ENCODE measurements around the gene TRMT2B.
"Not testable (repeated sequence)": the region's sequence is repeated elsewhere in the genome, so short reads cannot be mapped to it uniquely, and the experiment has no call there.

Gene TRMT2B

DNA sequence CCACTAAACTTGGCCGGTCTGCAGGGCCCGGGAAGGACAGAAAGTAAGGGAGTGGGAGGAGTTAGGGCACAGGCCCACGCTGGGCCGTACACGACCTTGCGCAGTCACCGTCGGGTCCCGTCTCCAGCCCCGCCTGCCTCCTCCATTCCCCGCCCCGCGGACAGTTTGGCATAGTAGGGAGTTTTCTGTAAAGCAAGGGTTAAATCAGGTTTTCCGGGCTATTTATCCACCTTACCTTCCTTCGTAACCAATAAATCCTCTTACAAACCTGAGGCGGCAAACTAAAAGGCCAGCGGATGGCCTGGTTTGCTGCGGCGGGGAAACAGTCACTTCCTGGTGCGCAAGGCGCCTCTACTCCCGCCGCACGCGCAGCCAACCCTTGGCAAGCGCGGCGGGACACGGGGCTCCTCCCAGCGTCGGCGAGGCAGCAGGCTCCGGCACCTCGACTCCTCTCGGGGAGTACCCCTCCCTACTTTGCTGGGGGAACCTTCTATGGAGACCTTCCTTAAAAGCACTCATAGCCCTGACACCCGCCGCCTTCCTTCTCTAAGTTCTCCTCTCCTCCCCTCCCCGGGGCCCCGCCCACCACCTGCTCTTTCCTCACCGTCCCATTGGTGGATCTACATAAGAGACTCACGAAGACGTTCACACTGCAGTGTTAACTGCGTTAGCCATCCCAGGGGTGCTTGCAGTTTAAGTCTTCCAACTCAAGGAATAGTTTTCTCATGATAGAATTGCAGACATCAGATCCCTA, at the start of gene TRMT2B:
Gene TRMT2B, minus strand, starts transcription at position 563 of the 754 bp plus-strand sequence. CDS start 9,822 bp downstream, outside the sequence.
- DNase-seq = peak; percentile 62

DNA sequence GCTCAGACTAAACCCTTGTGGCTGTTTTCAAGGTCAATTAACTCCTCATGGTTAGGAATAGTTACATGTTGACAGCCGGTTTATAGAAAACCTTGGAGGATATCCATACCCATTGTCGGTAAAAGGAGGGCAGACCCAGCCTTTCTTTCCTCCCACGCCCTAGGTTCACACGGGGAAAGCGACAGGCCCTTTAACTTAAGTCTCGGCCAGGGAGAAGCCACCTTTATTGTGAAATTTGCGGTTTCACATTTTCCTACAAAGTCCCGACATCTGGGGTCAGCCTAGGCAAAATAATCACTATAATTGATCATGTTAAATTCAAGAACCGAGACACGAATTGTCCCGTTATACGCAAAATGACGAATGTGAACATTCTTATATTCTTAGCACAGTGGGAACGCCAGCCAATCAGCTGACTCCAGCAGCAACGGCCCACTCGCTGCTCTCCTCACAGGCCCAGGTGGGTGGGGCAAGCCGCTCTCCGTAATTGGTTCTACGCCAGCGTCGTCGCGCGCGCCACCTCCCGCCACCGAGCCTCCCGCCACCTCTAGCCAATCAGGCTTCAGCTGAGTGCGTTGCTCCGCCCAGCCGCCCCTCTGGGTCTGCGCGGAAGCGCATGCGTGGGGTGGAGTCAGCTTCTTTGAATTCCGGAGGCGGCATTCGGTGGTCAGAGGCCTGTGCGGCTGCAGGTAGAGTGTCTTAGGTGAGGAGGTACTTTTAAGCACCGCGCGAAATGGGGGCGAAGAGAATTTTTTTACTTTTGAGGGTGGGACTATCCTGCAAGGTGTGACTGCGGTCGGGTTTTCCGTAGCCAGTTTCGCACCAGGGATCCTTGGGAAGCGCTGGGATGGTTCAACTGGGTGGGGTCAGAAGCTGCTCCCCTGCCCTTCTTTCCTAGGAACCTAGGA, 45.9 kb upstream of the TRMT2B start, which contains the start of gene CENPI:
Gene CENPI, plus strand, starts transcription at position 659 of the 908 bp plus-strand sequence. CDS start 2,867 bp downstream, outside the sequence.
- peak; percentile 93 for DNase-seq

GRCh38 chrX:101091817-101092216, 39.9 kb upstream of the TRMT2B start:
- DNase-seq = no peak

GRCh38 chrX:101081231-101081630, 29.3 kb upstream of the TRMT2B start:
- no peak for DNase-seq

DNA sequence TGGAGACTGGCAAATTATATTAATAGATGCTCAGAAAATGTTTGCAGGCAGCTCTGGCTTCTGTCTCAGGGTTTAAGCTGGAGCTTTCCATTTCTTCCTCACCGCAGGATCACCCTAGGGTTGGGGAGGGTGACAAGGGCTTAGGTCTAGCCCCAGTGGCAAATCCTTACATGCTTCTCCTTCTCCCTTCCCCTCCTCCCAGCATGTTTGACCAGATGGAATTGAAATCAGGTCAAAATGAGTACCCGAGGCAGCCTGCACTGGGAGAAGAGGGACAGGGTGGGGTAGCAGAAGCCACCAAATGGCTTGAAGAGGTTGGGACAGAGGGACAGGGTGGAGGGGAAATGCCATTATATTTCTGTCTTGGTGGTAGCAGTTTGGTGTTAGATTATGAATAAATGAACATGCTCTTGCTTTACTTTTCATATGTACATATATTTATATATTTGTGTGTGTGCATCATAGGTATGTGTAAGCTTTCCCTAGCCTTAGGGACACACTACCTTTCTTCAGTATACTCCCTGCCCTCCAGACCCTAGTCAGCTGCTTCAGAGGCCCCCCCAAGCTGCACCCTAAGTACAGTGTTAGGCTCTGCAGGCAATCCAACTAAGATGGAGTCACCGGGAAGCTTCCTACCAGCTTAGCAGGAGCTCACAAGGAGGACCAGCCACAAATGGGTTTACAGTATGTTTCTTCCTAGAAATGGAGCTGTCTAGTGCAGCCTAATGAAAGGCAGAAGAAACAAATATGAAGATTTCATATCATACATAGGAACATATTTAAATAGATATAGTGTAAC, 28.6 kb upstream of the TRMT2B start:
- no peak for DNase-seq

DNA sequence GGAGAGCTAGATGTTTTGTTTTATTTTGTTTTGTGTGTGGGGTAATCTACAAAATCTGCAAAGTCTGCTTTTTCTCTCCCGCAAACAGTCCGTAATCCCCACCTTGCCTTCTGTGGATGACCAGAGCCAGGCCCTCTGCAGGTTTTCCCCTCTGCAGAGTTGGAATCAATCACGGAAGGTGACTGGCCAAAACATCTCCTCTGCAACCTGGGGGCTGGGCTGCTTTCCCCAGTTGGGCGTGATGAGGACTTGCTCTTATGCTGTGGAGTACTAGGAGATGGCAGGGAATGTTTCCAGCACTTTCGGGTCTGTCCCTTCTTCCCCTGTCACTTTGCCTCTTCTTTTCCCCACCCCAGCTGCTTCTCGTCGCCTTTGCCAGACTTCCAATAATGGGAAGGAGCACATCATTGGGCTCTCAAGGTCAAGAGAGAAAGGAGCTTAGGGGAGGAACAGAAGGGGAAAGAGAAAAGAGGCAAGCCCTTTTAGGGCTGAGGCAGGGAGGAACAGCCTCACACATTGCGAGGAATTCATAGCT, 27.9 kb upstream of the TRMT2B start:
- DNase-seq = no peak

GRCh38 chrX:101078716-101079598, 27.0 kb upstream of the TRMT2B start, which contains the start of gene TMEM35A:
TMEM35A (plus strand) TSS chrX:101078879; CDS start chrX:101079003, 124 bp downstream.
- DNase-seq = peak; percentile 25

GRCh38 chrX:101071582-101071981, 19.7 kb upstream of the TRMT2B start:
- DNase-seq = no peak

GRCh38 chrX:101062176-101062575, 10.3 kb upstream of the TRMT2B start:
- DNase-seq = peak; percentile 68

DNA sequence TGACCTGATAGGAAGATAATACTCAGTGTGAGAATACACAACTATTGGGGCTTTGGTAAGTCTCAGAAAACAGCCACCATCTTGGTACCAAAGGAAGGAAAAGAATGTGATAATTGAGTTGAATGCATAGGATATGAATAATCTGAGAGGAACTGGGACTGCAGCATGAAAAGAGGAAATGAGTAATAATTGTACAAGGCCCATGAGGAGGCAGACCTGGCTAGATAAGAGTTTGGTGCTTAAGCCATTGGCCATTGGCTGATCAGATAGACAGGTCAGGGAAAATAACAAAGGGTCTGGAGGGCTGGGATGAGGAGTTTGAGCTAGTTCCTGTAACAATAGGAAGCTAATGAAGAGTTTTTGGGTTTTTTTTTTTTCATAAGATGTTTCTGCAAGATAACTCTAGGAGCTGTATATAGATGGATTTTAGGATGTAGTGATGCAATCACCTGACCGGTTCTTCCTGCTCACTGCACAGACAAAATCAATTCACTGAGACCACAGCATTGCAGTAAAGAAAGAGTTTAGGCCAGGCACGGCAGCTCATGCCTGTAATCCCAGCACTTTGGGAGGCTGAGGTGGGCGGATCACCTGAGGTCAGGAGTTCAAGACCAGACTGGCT, 5.3 kb upstream of the TRMT2B start:
- DNase-seq = peak; percentile 69

DNA sequence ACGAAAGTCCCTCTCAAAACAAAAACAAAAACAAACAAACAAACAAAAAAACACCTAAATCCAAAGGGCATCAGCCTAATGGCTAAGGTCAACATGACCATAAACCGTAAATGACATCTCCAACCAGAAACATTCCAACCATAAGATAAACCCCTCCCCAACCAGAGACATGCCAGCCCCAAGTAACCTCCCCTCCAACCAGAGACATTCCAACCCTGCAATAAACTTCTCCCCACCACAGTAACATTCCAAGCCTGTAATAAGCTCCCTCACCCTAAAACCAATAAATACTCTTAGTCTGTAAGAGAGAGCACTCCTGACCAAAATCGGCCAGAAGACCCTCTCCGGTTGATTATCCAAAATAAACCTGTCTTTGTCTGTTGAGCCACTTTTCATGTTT, 4.6 kb upstream of the TRMT2B start:
- peak; percentile 28 for DNase-seq

GRCh38 chrX:101051153-101051548, 760 bp downstream of the TRMT2B start:
- DNase-seq = no peak

- peak; percentile 8 for DNase-seq
Observed at GRCh38 chrX:101040197-101040596, 11.7 kb downstream of the TRMT2B start.

- DNase-seq = no peak
Observed at GRCh38 chrX:101037231-101037630, 14.7 kb downstream of the TRMT2B start.

GRCh38 chrX:101029665-101030064, 22.2 kb downstream of the TRMT2B start:
- DNase-seq = no peak

- no peak for DNase-seq
Observed at GRCh38 chrX:101028562-101028961, 23.3 kb downstream of the TRMT2B start.

GRCh38 chrX:101025126-101025525, 26.8 kb downstream of the TRMT2B start:
- DNase-seq = peak; percentile 17

DNA sequence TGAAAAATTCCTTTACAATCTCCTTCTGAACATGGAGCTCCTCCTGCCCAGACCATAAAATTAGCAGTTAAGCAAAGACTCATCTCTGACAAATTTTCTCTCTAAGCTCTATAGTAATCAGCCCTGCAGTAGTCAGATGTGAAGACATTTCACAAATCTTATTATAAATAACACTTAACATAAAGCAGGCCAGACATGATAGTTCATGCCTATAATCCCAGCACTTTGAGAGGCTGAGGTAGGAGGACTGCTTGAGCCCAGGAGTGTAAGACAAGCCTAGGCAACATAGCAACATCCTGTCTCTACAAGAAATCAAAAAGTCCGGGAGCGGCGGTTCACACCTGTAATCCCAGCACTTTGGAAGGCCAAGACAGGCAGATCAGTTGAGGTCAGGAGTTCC, 29.9 kb downstream of the TRMT2B start:
- no peak for DNase-seq

DNA sequence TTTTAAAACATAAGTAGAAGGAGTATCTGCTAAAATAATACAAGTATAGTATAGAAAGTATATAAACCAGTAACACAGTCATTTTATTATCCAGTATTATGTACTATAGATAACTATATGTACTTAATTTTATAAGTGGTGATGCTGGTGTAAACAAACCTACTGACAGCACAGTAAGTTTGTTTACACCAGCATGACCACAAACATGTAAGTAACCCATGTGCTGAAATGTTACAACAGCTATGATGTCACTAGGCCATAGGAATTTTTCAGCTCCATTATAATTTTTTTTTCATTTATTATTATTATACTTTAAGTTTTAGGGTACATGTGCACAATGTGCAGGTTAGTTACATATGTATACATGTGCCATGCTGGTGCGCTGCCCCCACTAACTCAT, 39.9 kb downstream of the TRMT2B start:
- not testable (repeated sequence) for DNase-seq

DNA sequence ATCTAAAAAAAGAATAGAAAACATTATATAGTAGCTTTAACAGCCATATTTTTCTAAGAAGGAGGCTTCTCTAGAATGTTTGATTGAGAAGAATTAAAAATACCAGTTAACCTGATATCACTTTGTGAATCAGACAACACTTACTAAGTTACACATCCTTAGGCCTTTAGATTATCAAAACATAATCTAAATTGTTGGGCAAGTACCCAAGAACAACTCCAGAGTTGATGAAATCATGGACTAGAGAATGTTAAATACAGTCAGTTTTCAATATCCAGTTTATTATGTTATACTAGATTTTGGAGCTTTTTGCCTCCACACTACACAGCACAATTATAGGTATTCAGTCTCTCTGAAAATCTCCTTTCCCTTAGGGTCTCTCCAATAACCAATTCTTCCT, 42.8 kb downstream of the TRMT2B start:
- peak; percentile 1 for DNase-seq

- no peak for DNase-seq
Observed at GRCh38 chrX:100999451-100999850, 52.5 kb downstream of the TRMT2B start.

Data from fibroblast of skin of right quadriceps (primary cell).